Peyer's patch (tissue), 4 donors: ENCODE measurements around the gene PPP2R5E.

Experiments
- POLR2A ChIP-seq, 2 donors: fragments of 450-650 bp; IDR thresholded peaks; one replicate each; pipeline ENCODE4 v1.5.1; 2017; ENCODE audit warnings: antibody characterized with exemption in 2 of 2, mild to moderate bottlenecking in 2 of 2, moderate library complexity in 2 of 2
- TF ChIP-seq, protein P1 (sequence below), 6 experiments: fragments of 450-650 bp in 4 of 6; fragments of 200-600 bp in 2 of 6; sonication (generic) in 1 of 6; IDR thresholded peaks; one replicate each; pipeline ENCODE4 v1.5.1; 2017 to 2019; ENCODE audit warnings: antibody characterized with exemption in 6 of 6, mild to moderate bottlenecking in 3 of 6, moderate library complexity in 1 of 6

DNA sequence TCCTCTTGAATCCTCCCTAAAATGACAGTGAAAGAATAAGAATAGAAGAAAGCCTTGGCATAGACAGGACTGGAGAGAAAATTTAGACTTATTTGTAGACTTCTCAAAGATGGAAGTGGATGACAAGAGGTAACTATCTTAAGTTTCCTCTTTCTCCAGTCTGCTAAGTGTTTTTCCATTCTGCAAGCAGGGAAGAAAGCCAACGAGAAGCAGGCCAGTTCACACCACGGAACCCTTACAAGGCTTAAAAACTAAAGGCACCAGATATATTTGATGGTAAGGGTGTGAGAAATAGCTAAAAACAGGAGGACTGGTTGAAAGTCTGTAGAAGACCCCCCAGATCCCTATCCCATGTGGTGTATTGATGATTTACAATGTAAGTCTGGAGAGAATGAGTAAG, 141.5 kb downstream of the PPP2R5E start:
- TF ChIP-seq, protein P1, sequence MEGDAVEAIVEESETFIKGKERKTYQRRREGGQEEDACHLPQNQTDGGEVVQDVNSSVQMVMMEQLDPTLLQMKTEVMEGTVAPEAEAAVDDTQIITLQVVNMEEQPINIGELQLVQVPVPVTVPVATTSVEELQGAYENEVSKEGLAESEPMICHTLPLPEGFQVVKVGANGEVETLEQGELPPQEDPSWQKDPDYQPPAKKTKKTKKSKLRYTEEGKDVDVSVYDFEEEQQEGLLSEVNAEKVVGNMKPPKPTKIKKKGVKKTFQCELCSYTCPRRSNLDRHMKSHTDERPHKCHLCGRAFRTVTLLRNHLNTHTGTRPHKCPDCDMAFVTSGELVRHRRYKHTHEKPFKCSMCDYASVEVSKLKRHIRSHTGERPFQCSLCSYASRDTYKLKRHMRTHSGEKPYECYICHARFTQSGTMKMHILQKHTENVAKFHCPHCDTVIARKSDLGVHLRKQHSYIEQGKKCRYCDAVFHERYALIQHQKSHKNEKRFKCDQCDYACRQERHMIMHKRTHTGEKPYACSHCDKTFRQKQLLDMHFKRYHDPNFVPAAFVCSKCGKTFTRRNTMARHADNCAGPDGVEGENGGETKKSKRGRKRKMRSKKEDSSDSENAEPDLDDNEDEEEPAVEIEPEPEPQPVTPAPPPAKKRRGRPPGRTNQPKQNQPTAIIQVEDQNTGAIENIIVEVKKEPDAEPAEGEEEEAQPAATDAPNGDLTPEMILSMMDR (IDR thresholded peaks at IDR 0.05), result no peak
- TF ChIP-seq POLR2A (IDR thresholded peaks at IDR 0.05), result no peak
